HEK293 (cell line): Measurements from ENCODE around the gene E2F4.

Experiments used
- FEZF1 ChIP-seq: fragments of 450-650 bp; formaldehyde crosslinking; IDR thresholded peaks from 2 replicates; pipeline ENCODE4 v1.5.1; 2016; ENCODE audit warnings: missing biosample characterization, missing genetic modification characterization
- KLF8 ChIP-seq: fragments of 450-650 bp; formaldehyde crosslinking; IDR thresholded peaks from 2 replicates; pipeline ENCODE4 v1.5.1; 2016; ENCODE audit warnings: missing biosample characterization, missing genetic modification characterization
- ZBTB7A ChIP-seq: fragments of 450-650 bp; formaldehyde crosslinking; IDR thresholded peaks from 2 replicates; pipeline ENCODE4 v1.5.1; 2016; ENCODE audit warnings: low read depth, missing biosample characterization, missing genetic modification characterization
- ZNF558 ChIP-seq: fragments of 450-650 bp; formaldehyde crosslinking; IDR thresholded peaks from 2 replicates; pipeline ENCODE4 v1.5.1; 2016; ENCODE audit warnings: missing biosample characterization, missing genetic modification characterization
- TF ChIP-seq, protein P1 (sequence below): fragments of 450-650 bp; formaldehyde crosslinking; IDR thresholded peaks from 2 replicates; pipeline ENCODE4 v1.5.1; 2016; ENCODE audit warnings: missing biosample characterization, missing genetic modification characterization
- TF ChIP-seq, protein P2 (sequence below): sonication (generic); formaldehyde crosslinking; IDR thresholded peaks from 2 replicates; pipeline ENCODE4 v1.8.1; 2022; ENCODE audit warnings: mild to moderate bottlenecking, moderate library complexity, missing genetic modification reagents

DNA sequence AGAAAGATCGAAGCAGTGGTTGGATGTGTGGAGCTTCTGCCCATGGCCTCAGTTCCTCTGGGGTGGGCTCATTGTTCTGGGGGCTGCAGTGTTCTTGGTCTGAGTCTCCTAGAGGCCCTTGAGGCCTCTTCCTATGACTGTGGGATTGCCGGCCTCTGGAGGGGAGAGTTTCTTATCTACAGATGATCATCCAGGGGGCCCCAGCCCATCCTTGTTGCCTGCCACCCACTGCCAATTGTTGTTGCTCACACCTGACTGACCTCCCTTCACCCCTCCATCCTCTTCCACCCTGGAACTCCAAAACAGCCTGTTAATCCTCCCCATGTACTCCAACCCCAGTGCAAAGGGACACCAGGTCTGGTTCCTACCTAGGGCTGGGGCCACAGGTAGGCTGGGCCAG, 47.0 kb upstream of the E2F4 start:
- TF ChIP-seq, protein P1, sequence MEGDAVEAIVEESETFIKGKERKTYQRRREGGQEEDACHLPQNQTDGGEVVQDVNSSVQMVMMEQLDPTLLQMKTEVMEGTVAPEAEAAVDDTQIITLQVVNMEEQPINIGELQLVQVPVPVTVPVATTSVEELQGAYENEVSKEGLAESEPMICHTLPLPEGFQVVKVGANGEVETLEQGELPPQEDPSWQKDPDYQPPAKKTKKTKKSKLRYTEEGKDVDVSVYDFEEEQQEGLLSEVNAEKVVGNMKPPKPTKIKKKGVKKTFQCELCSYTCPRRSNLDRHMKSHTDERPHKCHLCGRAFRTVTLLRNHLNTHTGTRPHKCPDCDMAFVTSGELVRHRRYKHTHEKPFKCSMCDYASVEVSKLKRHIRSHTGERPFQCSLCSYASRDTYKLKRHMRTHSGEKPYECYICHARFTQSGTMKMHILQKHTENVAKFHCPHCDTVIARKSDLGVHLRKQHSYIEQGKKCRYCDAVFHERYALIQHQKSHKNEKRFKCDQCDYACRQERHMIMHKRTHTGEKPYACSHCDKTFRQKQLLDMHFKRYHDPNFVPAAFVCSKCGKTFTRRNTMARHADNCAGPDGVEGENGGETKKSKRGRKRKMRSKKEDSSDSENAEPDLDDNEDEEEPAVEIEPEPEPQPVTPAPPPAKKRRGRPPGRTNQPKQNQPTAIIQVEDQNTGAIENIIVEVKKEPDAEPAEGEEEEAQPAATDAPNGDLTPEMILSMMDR, result no peak
- TF ChIP-seq ZNF558 (no peak), ZBTB7A (tag by site-specific recombination) (no peak), FEZF1 (tag by site-specific recombination) (no peak), KLF8 (tag by site-specific recombination) (no peak)
- TF ChIP-seq, protein P2, sequence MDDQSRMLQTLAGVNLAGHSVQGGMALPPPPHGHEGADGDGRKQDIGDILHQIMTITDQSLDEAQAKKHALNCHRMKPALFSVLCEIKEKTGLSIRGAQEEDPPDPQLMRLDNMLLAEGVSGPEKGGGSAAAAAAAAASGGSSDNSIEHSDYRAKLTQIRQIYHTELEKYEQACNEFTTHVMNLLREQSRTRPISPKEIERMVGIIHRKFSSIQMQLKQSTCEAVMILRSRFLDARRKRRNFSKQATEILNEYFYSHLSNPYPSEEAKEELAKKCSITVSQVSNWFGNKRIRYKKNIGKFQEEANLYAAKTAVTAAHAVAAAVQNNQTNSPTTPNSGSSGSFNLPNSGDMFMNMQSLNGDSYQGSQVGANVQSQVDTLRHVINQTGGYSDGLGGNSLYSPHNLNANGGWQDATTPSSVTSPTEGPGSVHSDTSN, result no peak
